ENCODE results near the gene DUS2.
"Not testable (repeated sequence)": the region's sequence is repeated elsewhere in the genome, so short reads cannot be mapped to it uniquely, and the experiment has no call there.

DNA sequence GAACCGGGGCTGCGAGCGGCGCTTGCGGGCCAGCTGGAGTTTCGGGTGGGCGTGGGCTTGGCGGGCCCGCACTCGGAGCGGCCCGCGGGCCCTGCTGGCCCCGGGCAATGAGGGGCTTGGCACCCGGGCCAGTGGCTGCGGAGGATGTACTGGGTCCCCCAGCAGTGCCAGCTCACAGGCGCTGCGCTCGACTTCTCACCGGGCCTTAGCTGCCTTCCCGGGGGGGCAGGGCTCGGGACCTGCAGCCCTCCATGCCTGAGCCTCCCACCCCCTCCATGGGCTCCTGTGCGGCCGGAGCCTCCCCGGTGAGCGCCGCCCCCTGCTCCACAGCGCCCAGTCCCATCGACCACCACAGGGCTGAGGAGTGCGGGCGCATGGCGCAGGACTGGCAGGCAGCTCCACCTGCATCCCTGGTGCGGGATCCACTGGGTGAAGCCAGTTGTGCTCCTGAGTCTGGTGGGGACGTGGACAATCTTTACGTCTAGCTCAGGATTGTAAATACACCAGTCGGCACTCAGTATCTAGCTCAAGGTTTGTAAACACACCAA is 24.8 kb upstream of the DUS2 start:
- TF ChIP-seq POLR2AphosphoS5, EP300 (IDR thresholded peaks at IDR 0.05): not testable (repeated sequence)

Data from sigmoid colon (tissue), 4 donors.